ENCODE data around the gene RBM42.
A peak's percentile ranks its signal among the peaks of the same experiment; 100 is the strongest.

DNA sequence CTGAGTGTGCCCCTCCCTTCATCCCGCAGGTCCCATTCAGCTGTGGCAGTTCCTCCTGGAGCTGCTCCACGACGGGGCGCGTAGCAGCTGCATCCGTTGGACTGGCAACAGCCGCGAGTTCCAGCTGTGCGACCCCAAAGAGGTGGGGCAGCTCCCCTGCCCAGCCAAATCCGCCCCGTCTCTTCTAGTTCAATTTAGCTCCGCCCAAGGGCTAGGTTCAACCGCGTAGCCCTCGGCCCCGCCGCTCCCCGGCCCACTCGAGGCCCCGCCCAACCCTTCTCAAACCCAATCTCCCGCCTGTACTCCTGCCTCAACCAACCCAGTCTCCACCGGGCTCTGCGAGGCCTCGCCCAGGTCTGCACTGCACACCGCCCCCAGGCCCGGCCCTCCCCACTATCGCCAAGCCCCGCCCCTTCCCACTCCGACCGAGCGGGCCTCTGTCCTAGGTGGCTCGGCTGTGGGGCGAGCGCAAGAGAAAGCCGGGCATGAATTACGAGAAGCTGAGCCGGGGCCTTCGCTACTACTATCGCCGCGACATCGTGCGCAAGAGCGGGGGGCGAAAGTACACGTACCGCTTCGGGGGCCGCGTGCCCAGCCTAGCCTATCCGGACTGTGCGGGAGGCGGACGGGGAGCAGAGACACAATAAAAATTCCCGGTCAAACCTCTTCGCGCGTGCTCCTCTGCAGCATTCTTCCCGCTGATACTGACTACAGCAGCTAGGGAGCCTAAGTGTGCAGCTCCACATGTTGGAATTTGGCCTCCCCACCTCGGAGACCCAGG lies 15.6 kb downstream of the RBM42 start:
- TF ChIP-seq, protein P1, sequence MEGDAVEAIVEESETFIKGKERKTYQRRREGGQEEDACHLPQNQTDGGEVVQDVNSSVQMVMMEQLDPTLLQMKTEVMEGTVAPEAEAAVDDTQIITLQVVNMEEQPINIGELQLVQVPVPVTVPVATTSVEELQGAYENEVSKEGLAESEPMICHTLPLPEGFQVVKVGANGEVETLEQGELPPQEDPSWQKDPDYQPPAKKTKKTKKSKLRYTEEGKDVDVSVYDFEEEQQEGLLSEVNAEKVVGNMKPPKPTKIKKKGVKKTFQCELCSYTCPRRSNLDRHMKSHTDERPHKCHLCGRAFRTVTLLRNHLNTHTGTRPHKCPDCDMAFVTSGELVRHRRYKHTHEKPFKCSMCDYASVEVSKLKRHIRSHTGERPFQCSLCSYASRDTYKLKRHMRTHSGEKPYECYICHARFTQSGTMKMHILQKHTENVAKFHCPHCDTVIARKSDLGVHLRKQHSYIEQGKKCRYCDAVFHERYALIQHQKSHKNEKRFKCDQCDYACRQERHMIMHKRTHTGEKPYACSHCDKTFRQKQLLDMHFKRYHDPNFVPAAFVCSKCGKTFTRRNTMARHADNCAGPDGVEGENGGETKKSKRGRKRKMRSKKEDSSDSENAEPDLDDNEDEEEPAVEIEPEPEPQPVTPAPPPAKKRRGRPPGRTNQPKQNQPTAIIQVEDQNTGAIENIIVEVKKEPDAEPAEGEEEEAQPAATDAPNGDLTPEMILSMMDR (IDR thresholded peaks at IDR 0.05) = peak in 1 of 6 experiments; percentile 13
- TF ChIP-seq POLR2A (IDR thresholded peaks at IDR 0.05) = peak in 1 of 2 donors; percentile 60
